Renal cortex interstitium (tissue), 11 donors: ENCODE results near the gene YBEY. TPM values are rescaled to one million over a fixed set of nuclear protein-coding genes. Genes with fewer than 3 reads are reported as not detected.

ENCODE experiments used
- DNase-seq, 11 donors: peaks; one replicate each; pipeline ENCODE4 v3.0.0-alpha.2; 2013; ENCODE audit warnings: low read depth in 9 of 11, low spot score in 4 of 11; ENCODE audit errors: extremely low read depth in 1 of 11
- polyA plus RNA-seq, 3 donors: library from polyadenylated mRNA; unstranded; fragments of 120-200 nt; gene quantifications; one replicate each; pipeline ENCODE4 v1.2.1, GENCODE V29; 2013; ENCODE audit not compliant: insufficient read length in 3 of 3

The YBEY gene
- polyA plus RNA-seq, 3 donors = 19.3 to 25.4 (median 24.0) TPM

DNA sequence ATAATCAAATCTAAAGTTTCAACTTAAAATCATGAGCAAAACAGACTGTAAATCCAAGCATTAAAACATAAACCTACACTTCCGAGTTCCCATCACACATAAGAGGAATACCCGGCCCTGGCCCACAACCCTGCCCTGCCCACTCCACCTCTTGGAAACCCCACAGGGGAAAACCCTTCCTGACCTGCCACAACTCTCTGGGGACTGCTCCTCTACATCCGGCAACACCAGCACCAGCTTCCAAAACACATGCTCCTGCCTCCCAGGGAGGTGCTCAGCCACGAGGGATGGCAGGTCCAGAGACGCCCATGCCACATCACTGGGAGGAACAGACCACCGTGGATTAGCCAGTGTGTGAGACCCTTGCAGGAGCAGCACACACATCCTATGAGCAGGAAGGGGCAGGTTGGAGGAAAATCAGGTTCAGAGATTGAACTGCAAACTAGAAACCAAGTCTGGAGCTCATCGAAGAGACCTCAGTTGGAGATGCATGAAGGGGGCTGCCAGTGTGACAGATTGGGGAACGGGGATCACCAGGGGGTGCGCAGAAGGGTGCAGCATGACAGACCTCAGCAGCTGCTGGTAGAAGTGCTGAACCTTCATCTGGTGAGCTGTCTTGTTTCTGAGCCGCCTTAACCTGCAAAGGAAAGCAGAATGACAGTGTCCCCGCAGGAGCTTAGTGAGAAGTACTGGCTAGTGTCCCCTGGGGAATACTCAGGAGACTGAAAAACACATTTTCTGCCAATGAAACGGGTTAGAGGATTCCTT is 31.8 kb upstream of the YBEY start:
- no peak for DNase-seq

DNA sequence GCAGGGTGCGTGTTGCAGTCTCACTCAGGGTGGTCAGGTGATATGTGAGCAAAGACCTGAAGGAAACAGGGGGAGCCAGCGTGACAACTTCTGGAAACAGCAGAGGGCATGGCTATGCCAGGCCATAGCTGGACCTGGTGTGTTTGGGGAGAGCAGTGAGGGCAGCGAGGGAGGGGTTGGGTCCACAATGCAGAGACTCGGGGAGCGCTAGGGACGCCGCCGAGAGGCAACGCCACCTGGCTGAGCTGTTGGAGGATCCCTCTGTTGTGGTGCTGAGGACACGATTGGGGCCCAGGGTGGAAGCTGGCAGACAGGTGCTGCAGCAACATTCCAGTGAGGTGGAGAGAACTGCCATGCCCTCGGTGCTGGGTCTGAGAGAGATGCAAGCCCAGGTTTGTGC is 31.0 kb upstream of the YBEY start:
- no peak for DNase-seq

DNA sequence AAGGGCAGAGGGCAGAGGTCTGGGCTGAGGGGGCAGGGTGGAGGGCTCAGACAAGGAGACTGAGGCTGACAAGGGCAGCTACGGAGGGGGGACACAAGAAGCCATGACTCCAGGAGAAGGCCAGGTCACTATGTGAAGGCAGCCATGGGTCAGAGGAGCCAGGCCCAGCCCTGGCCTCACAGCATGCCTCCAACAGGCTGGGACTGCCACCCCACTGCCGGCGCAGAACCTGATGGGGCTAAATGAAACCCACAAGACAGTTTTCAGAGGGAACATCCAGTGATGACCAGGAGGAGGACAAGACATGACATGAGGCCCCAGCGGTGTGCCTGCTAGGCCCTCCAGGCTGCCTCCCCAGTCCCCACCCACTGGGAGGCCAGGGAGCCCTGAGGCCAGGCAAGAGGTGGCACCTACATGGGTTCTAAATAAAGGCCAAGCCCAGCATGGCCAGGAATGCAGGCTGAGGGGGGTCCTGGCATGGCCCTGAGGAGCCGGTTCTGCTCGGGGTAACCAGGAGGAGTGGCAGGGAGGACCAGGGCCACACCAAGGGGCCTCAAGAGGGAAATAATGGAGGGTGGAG is 30.3 kb upstream of the YBEY start:
- DNase-seq = no peak

DNA sequence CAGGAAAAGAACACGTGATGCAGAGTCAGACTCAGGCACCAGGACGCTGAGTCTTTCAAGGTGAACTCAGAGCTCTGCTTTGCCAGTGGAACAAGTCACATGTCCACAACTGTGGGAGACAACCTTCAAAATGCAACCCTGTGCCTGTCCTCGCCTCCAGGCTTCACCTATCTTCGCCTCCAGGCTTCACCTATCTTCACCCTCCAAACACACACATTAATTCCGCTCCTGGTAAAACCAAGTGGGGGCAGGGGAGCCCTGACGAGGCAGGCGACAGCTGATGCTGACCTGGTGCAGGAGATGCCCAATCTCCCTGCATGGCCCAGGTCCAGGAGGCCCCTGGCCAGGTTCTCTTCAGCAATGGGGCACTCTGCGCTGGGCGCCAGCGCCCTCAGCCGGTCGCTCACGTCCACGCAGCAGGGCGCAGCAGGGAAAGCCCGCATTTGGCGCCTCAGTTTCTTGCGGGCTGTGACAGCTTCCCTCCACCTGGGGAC is 29.6 kb upstream of the YBEY start:
- DNase-seq = no peak

DNA sequence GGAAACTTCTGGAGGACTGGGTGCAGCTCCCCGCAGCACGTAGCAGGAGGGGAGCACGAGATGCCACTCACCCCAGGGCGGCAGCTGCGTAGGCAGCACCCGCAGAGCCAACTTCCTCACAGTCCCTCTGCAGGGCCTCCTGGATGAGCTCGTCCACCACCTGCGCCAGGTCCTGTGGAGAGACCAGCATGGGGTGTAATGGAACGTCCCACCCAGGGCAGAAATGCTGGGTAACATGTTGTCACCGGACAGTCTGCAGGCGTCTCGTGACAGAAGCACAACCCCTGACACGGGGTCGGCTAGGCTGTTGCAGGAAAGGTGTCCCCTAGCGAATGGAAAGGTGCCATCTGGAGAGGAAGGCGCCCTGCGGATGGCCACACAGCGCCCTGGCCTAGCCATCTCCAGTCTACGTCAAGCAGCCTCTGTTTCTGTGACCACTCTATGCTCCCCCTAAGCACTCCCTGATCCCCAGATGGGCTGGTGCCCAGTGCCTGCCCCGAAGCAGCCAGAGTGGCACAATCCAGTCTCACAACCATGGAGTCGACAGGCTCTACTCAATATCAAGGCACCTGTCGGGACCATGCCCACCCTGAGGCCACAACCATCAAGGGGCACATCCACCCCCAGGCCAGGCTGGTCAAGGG is 22.0 kb upstream of the YBEY start:
- no peak for DNase-seq

DNA sequence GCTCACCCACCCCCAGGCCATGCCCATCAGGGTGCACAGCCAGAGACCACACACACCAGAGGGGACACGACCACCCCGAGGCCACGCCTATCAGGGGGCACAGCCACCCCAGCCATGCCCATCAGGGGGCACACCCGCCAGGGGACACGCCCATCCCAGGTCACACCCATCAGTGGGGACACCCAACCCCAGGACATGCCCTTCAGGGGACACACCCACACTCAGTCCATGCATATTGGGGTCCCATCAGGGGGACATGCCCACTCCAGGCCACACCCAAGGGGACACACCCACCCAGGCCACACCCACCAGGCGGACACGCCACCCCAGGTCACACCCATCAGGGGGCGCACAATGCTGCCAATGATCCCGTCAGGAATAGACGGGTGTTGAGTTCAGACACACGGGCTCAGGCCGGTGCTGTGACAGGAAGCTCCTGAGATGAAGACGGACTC is 21.4 kb upstream of the YBEY start:
- no peak for DNase-seq

DNA sequence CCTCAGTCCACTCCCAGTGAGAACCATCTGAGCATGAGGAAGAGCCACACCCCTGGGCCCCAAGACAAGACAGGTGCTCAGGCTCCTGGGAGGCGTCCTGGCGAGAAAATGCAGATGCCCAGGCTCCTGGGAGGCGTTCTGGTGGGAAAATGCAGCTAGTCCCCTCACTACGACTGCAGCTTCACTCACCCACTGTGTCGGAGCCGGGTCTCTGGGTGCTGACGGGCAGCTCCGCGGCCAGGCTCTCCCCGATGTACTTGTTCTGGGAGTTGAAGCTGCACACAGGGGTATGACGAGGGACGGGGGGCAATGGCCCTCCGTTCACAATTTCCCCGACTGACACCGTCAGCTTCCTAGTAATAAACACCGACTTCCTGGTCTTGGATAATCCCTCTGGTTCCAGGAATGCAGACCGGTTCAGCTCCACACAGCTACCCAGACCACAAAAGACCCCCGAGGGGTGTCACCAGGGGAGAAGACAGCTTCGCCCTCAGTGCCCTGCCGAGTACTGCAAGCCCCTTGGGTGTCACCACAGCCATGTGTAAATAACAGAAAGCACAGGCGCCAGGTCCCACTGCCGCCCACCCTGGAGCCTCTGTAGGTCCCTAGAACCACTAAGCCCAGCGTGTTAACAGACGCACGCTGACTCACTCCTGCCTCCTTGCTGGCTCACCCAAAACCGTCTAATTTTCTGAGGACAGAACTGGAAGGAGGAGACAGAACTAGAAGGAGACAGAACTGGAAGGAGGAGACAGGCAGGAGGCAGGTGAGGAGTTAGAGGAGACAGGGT is 20.2 kb upstream of the YBEY start:
- no peak for DNase-seq

DNA sequence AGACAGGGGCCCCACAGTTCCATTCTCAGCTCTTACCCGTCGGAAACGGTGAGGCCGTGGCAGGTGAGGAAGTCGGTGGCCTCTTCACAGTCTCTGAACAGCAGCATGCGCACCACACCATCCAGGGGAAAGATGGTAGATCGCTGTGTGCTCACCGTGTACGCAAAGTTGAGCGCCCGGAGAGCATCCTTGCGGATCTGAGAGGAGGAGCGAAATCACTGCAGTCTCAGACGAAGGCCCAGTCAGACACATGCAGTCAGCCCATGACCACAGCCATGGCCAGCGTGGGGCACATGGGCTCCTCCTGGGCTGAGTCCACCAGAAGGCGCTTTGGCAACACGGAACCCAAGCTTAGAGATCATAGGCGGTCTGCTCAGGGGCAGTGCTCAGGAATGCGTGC is 19.2 kb upstream of the YBEY start:
- DNase-seq = no peak

DNA sequence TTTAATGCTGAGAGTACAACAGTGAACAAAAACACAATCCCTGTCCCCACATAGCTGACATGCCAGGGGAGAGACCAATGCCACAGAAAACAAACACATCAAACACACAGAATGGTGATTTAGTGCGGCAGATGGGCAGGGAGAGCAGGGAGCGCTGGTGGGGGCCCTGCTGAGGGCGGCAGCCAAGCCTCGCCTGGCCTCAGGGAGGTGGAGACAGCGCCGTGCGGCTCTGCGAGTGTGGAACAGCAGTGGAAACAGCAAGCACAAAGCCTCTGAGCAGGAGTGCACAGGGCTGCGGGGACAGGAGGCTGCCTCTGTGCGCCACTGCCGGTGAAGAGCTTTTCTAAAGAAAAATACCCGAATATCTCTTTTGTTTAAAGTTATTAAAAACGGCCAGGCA is 17.8 kb upstream of the YBEY start:
- no peak for DNase-seq

DNA sequence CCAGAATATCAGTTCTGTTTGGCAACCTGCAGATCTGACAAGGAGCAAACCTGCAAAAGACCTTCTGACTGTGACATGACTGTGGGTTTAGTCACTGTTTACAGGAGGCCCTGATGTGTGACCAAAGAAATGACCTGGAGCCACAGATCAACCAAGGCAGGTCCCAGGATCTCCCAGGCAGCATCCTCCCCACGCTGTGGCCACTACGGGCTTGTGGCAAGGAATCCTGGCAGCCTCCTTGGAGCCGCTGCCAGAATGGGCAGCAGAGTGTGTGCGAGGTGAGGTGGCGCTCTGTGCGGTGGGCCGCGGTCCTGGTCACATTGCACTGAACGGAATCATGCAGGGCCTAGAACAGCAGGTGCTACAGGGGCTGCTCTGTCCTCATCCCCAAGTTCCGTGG is 16.7 kb upstream of the YBEY start:
- no peak for DNase-seq

DNA sequence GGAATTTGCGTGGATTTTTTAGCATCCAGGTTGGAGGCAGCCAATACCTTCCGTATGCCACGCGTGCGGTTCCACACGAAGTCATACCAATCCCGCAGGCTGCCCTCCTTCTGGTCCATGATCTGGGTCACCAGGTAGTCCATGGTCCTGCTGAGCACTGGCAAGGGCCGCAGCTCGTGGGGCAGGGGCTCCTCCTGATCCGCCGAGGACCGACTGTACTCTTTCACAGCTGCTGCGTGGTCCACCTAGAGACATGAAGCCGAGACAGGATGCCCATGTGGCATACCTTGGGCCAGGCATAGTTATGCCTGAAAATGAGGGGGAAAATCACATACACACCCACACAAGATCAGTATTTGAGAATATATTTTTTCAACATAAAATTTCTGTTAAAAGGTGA is 12.8 kb upstream of the YBEY start:
- no peak for DNase-seq

DNA sequence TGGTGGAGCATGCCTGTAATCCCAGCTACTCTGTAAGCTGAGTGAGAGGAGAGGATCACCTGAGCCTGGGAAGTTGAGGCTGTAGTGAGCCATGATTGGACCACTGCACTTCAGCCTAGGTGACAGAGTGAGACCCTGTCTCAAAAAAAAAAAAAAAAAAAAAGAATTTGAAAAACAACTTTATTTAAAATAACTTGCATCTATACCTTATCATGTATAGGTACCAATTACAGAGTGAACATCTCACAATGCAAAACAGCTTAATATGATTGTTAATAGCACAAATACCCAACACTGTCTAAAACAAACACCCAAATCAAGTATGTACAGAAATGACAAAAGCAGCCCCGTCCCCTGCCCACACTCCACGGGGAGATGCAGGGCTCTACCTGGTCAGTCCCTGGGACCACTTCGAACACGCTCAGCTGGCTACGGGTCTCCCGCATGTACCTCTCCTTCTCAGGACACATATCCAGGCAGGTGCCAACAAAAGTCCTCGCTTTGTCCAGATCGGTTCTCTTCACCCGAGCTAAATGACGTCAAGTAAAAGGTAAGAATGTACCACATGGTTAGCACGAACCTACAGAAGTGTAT is 11.2 kb upstream of the YBEY start:
- no peak for DNase-seq

DNA sequence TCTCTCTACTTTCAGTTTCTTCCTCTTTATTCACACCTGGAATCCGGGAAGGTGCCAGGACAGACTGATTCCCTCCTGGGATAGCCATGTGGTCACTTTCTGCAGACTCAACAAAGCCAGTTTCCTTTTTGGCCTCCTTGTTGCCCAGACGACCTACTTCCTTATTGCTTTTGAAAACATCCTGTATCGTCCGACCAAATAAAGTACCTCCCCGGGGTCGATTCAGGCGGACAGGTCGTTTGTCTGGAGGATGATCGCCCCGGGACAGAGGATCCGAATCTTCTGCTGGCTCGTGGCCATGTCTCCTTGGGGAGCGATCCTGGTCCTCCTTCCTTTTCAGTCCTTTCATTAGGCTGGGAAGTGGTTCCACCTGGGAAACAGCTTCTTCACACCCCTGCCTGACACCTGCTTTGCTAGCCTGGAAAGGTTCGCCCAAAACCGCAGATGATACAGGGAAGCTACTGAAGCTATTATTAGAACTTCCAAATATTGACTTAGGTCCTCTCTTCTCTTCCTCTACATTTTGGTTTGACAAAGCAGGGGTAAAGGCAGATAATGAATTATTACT is 2.0 kb upstream of the YBEY start:
- DNase-seq = no peak

DNA sequence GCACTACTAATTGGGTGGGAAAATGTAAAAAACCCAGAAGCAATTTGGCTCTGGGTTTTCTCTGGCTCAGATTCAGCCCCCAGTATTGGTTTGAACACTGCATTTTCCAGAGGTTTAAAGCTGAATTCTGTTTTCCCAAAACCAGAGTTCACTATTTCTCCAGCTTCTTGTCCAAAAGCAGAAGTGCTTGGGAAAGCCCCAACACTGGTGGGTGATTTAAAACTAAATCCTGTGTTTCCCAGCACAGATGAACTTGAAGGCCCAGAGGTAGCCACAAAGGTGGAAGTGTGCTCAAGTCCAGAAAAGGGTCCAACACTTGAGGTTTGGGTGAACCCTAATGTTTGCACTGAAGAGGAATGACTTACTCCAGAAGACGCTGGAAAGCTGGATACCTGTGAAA is 1.4 kb upstream of the YBEY start:
- DNase-seq = no peak

DNA sequence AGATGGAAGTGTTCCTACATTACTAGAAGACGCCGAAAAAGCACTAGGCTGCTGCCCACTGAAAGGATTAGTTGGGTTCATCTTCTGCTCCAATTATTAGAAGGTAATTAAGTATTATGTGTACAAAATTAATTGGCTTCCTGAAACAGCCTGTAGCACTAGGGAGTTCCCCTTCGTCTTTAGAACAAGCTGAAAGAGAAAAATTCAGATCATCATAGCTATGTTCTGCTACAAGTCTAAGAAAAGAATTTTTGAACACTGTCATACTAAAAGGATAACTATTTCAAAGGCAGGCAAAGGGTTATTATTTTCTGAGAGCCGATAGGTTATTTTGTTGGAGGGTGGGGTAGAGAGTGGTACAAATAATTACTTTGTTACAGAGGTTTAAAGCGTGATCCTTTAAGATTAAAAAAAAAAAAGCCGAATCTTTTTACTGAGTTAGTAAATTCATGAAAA is 908 bp upstream of the YBEY start, which contains the start of gene MCM3AP:
Gene MCM3AP, minus strand, starts transcription at position 406 of the 456 bp plus-strand sequence. Its CDS starts 325 bp downstream, at position 81.
- DNase-seq = no peak

DNA sequence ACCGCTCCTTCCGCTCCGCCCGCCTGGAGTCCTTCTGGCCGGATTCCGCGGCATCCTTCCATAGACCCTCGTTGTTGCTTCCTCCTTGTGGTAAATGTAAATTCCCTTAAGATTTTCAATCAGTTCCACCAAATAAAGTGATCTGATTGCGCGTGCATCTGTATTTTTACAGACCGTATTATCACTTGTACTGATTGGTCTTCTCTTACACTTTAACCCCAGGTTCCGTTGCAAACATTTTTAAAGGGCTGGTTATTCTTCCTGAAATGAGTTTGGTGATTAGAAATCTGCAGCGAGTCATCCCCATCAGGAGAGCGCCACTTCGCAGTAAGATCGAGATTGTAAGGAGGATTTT is 483 bp downstream of the YBEY start:
- DNase-seq = peak in 3 of 11 donors; percentile 59 to 78 (median 72)

DNA sequence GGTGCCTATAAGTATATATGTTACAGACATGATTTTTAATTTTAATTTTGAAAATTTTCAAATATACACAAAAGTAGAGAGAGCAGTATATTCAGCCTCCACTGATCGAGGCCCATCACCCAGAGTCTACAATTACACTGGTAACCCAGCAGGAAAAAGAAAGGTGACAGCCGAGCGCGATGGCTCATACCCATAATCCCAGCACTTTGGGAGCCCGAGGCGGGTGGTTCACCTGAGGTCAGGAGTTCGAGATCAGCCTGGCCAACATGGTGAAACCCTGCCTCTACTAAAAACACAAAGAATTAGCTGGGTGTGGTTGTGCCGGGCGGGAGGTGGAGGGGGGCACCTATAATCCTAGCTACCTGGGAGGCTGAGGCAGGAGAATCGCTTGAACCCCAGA is 1.4 kb downstream of the YBEY start:
- no peak for DNase-seq

DNA sequence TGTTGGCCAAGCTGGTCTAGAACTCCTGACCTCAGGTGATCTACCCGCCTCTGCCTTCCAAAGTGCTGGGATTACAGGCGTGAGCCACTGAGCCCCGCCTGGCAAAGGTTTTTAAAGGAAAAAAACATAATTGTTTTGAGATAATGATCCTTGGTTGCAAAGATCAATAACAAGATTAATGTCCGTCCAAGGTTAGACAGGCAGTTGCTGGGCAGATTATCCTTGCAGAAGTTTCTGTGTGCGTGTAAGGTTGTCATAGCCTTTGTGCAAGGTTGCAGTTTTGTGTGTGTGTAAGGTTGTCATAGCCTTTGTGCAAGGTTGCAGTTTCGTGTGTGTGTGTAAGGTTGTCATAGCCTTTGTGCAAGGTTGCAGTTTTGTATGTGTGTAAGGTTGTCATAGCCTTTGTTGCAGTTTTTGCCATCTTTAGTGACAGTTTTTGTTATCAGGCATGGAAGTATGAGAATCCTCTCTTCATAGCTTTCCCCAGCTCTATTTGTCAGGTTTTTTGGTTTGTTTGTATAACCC is 3.6 kb downstream of the YBEY start:
- DNase-seq = no peak

DNA sequence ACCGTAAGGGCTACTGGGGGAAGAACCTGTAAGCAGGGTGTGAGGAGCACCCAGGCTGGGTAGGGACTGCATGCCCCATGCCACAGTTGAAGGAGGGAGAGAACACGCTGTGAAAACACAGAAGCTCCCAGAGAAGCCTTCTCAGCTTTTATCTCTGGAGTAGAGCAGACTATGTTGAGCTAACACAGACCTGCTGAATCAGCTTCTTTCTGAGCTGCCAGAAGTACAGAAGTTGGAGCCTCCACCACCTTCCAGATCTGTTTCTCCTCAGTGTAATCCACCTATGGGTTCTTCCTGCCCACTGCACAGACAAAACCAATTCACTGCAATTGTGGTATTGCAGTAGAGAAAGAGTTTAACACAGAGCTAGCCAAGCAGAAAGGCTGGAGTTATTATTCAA is 5.4 kb downstream of the YBEY start:
- DNase-seq = no peak
